Endothelial cell of coronary artery (primary cell): ENCODE measurements around the gene MGAT2. TPM values are rescaled to one million over a fixed set of nuclear protein-coding genes. Genes with fewer than 3 reads are reported as not detected.

Experiments
- total RNA-seq: library from RNA; depleted of rRNA; stranded (reverse); fragments of >200 nt; gene quantifications from 2 replicates; pipeline ENCODE4 v1.2.3, GENCODE V29; 2014

Gene MGAT2
- total RNA-seq, result 72.4 and 77.1 TPM in 2 replicates

GRCh38 chr14:49620182-49621113 lies at the start of gene MGAT2, which contains the start of gene RPL36AL:
Gene MGAT2, plus strand, starts transcription at chr14:49620799. Its CDS starts 470 bp downstream, at chr14:49621269.
Gene RPL36AL, minus strand, starts transcription at chr14:49620626. Its CDS starts 1,522 bp downstream, at chr14:49619104.

GRCh38 chr14:49585803-49586672 lies 34.6 kb upstream of the MGAT2 start, which contains the start of gene RPS29:
Gene RPS29, minus strand, starts transcription at chr14:49586380. Its CDS starts 34 bp downstream, at chr14:49586346.

DNA sequence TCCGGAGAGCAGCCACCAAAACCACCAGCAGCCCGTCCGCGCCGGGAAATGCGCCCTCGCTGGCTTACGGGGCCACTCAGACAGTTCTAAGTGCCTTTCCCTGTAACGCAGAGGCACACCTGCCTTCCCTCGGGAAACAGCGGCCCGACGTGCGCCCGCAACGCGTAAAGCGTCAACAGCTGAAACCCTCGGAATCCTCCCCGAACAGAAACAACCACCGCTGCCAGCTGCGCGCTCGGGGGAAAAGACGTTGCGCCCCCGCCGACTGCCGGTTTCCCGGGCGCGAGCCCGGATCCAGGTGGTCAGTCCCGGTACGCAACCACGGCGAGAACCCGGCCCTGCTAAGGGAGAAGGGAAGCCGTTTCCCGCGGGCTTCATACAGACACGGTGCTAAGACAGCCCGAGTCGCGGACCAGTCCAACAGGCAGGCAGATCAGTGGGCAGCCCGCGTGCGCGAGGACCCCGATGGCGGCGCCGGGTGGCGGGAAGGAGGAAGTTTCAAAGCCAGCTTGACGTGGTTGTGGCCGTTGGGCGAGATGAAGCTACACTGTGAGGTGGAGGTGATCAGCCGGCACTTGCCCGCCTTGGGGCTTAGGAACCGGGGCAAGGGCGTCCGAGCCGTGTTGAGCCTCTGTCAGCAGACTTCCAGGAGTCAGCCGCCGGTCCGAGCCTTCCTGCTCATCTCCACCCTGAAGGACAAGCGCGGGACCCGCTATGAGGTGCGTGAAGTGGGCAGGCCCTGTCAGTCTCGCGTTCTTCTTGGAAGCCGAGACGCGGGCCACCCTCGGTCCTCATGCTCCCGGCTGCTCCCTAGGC lies 21.9 kb upstream of the MGAT2 start, which contains the start of gene LRR1:
TSS of gene LRR1 (plus strand) at position 456 of the 816 bp plus-strand sequence. CDS start at position 537, 81 bp downstream.

DNA sequence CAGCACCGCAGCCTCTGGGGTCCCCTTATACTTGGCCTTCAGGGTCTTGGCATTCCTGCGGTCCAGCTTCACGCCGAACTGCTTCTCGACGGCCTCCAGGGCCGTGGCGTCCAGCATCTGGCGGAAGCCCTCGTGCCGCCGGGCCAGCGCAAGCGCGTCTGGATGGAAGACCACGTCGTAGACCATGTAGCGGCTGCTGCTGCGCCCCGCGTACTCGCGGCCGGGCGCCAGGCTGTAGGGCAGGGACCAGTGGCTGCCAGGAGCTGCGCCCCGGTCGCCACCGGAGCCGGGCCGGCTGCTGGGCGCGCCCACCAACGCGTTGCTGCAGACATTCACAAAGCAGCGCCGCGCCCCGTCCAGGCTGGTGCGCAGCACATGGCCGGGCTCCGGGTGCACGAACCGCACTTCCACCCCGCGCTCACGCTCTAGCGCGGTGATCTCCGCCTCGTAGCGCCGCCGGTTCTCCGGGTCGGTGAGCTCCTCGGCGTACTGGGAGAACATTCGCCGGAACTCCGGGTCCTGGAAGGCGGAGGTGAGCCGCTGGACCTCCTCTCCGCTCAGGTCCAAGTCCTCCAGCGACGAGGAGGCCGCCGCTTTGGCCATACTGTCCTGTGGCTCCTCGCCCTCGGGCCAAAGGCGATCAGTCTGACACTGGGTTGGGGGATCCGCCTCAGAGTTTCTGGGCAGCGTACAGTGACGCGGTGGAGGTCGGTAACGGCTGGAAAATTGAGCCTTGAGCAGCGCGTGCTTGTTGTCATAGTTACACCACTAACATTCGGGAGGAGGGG lies 14.1 kb downstream of the MGAT2 start, which contains the start of gene DNAAF2:
TSS of gene DNAAF2 (minus strand) at position 698 of the 788 bp plus-strand sequence. CDS start at position 603, 95 bp downstream.

Other genes starting within 250 kb of the MGAT2 start
- 1,266 and 2,197 TPM in 2 replicates for gene RPS29, start 34.4 kb upstream of the MGAT2 start, total RNA-seq
- gene LRR1, start 21.9 kb upstream of the MGAT2 start, total RNA-seq, result 16.8 and 29.2 TPM in 2 replicates
- gene RPL36AL, start 173 bp upstream of the MGAT2 start, total RNA-seq, result 293 and 301 TPM in 2 replicates
- 8.3 and 8.6 TPM in 2 replicates for gene DNAAF2, start 14.4 kb downstream of the MGAT2 start, total RNA-seq
- 6.3 and 13.0 TPM in 2 replicates for gene POLE2, start 67.4 kb downstream of the MGAT2 start, total RNA-seq
- gene KLHDC1, start 72.3 kb downstream of the MGAT2 start, total RNA-seq, result 1.1 and 3.6 TPM in 2 replicates
- gene KLHDC2, start 147.4 kb downstream of the MGAT2 start, total RNA-seq, result 56.2 and 73.8 TPM in 2 replicates
- 54.5 and 64.2 TPM in 2 replicates for gene NEMF, start 232.0 kb downstream of the MGAT2 start, total RNA-seq